DMS 273 (cell line): ENCODE results near the gene LIX1L.

Source experiments
- DNase-seq: peaks from one replicate; lab custom pipeline; 2025; ENCODE audit not compliant: unreplicated experiment; lab: John Stamatoyannopoulos, UW

LIX1L gene

DNA sequence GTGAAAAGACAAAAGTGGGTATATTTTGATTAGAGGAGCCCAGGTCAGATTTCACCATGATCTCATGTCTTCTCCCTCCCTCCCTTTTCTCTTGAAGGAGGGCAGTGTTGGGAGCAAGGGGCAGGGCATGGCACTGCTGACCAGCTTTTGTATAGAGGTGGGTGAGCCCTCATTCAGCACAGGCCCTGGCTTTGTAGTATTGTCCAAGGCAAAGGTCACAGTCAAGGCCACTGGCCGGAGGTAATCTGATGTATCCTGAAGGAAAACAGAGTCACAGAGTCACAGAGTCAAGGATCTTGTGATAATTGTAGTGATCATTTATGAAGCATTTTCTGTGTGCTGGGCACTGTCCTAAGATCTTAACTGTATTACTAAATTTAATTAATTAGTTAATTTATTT lies 59.8 kb downstream of the LIX1L start:
- DNase-seq, result no peak

DNA sequence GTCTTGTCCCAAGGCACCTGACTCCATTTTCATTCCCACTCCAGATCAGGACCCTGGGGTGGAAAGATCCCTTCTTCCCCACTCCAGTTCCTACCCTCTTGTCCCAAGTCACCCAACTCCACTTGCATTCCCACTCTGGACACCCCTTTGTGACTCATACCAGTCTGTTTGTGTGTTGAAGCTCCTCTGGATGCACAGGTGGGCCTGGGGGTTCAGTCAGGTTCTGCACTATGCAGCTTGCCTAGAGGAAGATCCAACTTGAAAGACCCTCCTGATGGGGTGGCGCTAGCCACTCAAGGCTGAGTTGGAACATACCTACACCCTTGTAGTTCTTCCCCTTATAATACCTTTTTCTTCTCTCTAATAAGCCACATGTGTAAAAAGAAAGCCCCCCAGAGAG lies 62.3 kb downstream of the LIX1L start:
- DNase-seq, result no peak

DNA sequence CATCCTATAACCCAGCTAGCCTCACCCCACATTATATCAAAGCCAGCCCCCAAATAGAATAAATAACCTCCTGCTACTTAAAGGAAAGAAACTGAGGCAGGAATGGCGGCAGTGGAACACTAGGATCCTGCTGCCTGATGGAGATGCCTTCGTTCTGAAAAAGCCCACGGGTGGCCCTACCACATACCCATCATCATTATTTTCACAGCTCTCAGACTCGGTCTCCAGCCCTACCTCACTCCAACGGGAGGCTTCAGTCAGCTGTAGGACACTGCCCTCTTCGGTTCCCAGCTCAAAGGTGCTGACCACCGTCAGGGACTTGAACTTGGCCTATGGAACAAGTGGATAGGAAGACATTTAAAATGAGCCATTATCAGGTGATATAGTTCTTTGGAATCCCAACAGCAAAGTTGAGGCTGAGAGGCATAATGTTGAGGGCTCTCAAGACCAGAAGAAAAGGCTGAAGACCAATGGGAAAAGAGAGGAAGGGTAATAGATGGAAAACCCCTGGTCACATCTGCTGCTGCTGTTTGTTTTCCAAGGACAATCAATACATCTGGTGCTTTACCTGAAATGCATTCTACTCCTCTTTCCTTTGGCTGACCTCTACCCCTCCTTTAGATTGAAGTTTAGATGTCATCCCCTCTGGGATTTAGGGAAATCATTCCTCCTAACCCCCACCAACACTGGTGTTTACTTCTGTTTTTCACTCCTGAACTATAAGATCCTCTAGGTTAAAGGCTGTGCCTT lies 64.3 kb downstream of the LIX1L start:
- no peak for DNase-seq

DNA sequence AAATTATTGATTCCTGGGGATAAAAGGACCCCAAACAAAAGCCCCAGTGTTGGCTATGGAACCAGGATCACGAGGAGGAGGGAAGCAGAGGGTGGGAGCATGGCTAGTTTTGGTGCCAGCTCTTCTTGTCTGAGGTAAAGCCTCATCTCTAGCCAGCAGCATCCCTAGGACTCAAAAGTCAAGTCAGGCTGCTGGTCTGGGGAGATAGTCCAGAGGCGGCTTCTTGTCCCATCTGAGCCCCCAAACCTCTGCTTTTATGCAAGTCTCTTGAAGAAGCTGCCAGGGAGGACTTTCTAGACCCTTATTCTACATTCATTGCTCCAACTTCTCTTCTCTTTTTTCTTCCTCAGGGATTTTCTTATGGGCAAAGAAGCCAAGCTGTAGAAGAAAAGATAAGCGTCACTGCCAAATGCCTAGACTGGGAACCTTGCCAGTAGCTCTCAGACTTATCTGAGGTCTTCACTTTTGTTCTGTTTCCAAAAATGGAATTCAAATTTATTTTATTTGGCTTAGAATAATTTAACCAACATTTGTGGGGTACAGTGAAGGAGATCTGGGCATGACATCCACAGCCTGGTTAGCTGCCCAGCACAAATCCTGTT lies 65.2 kb downstream of the LIX1L start:
- peak; percentile 70 for DNase-seq

DNA sequence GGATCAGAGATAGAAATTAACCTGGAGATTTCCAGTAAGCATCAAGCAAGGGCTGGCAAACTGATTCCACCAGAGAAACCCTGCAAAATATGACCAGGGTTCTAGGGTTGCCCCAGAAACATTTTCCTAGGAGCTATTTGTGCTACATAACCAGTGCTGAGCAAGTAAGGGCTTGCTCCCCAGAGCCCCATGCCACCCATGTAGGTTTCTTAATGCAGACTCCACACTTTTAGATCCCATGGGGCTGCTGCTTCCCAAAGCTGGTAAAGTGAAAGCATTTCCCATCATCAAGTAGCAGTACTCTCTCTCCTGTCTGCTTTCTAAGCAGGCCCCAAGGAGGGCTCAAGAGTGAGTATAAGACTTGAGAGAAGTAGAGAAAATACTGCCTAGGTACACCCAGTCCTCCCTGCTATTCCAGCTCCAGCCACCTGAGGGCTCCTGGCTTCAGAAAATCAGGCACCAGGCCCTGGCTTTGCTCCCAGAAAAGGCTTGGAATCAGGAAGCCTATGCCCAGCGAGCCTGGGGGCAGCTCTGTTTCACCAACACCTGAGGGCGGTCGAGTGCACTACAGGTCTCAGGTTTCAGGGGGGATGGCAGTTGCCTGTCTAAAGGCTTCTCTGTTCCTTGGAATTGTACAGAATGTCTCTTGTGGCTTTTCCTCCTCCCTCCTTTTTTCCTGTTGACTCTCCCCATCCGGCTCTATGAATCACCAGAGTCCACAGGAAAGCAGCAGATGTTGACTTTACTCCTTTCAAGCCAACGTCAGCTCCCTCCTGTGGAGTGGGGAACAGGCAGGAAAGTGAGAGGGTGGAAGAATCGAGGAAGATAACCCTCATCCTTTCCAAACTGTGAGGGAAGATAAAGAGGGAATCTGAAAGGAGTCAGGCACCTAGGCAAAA lies 66.0 kb downstream of the LIX1L start:
- DNase-seq, result peak; percentile 99

DNA sequence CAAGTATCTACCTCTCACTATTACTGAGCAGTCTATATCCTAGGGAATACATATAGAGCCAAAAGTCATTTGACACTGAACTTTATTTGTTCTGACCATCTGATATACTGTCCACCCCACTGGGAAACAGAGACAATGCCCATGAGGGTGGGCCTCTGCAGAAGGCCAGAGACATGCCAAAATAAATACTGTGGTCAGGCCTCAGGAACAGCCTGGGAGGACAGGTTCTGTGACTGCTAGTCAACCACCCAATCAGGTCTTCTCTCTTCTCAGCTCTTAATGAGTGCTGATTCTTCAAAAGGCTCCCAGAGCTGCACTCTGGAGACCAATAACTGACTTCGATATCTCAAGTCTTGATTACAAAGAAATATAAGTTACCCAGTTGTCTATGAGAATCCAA lies 66.7 kb downstream of the LIX1L start:
- DNase-seq, result no peak

DNA sequence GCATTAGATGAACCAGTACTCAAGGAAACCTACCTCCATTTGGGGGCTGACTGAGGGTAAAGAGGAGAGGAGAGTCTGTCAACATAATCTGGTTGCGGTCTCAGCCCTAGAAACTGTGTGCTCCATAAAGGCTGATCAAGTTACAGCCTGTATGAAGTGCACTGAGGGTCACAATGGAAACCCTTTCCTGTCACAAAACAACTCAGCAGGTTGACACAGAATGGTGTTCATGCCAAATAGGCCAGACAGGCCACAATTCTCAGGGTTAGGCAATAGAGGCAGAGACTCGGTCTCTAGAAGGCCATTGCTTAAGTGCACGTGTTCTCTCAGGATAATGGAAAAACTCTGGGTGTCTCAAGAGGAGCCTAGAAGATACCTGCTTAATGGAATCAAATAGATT lies 68.1 kb downstream of the LIX1L start:
- no peak for DNase-seq

DNA sequence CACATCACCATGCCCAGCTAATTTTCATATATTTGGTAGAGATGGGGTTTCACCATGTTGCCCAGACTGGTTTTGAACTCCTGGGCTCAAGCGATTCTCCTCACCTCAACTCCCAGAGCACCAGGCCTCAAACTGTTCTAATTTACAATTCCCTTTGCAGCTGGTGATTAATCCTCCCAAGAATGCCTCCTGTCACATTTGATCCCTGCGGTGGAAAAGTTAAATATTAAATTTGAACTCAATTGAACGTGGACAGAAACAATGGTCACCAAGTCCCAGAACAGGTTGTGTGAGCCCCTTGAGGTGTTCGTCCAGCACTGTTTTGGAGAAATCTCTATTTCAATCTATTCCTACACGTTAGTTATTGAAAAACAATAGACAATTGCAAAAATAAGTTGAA lies 70.2 kb downstream of the LIX1L start:
- no peak for DNase-seq

DNA sequence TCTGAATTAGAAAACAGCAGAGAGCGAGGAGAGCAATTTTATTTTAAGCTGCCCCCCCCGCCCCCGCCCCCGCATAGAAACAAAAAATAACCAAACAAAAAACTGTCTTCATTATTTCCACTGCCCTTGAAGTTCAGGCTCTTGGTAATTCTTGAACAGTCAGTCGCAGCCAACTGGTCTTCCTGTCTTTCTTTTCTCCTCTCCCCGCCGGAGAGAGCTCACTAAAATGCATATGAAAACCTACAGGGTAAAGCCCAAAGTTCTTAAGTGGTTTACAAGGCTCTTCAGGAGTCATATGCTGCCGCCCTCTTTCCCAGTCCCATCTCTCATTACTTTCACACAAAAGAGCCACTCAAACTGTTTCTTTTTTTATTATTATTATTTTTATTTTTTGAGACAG lies 71.0 kb downstream of the LIX1L start:
- DNase-seq, result no peak

DNA sequence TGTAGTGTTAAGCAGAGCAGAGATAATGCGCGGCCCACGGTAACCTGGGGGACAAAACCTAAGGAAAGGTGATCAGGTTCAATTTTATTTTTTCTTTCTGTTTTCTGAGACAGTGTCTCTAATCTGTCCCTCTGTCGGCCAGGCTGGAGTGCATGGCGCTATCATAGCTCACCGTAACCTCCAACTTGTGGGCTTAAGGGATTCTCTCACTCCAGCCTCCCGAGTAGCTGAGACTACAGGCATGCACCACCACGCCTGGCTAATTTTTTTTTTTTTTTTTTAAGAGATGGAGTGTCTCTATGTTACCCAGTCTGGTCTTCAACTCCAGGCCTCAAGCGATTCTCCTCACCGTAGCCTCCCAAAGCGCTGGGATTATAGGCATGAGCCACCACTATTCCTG lies 71.4 kb downstream of the LIX1L start:
- no peak for DNase-seq

DNA sequence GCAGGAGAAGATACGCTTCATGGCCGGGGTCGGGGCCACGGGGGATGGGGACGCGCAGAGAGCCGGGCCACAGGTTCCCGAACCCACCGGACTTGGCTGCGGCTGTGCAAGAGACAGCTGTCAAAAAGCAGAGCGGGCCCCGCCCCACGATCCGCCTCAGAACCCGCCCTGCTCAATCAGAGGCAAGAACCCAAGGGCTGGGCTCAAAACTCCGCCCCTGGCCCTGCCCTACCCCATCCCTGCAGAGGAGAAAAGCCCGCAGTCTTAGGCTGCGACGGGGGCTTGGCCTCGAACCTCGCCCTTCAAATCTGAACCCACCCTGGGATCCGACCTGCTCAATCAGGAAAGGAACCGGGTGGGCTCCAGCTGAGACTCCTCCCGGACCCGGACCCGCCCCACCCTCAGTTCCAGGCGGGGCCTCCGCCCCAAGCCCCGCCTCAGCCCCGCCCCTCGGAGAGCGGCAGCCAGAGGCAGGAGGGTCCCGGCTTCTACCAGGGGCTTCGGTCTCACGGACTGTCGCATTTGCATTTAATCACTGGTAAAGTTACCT lies 72.0 kb downstream of the LIX1L start, which contains the start of gene ANKRD35:
Gene ANKRD35 (minus strand): TSS at position 129 of the 550 bp plus-strand sequence. CDS start 108 bp downstream, at position 21.
- DNase-seq, result peak; percentile 93

DNA sequence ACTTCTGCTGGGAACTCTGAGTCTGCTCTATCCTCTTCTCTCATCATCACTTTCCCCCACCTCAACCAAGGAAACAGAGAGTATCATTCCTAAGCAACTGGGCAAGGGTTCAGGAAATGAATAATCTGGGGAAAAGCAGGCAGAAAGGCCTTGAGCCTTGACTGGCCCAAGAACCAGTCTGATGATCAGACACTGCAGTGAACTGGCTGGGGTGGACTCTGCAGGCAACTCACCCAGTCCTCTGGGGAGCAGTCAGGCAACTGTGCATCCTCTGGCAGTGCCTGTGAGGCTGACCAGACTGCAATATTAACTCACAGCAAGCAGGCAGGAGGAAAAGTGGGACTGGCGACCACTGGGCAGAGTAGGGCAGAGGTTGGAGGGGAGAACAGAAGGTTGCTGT lies 73.1 kb downstream of the LIX1L start:
- DNase-seq, result no peak
